ENCODE measurements around the gene KLHL6. TPM values are rescaled to one million over a fixed set of nuclear protein-coding genes. Genes with fewer than 3 reads are reported as not detected.
"Not testable (repeated sequence)": the region's sequence is repeated elsewhere in the genome, so short reads cannot be mapped to it uniquely, and the experiment has no call there.

KLHL6 gene
- total RNA-seq, 4 donors from 2014 or later, result 2.1 to 4.5 (median 3.0) TPM

DNA sequence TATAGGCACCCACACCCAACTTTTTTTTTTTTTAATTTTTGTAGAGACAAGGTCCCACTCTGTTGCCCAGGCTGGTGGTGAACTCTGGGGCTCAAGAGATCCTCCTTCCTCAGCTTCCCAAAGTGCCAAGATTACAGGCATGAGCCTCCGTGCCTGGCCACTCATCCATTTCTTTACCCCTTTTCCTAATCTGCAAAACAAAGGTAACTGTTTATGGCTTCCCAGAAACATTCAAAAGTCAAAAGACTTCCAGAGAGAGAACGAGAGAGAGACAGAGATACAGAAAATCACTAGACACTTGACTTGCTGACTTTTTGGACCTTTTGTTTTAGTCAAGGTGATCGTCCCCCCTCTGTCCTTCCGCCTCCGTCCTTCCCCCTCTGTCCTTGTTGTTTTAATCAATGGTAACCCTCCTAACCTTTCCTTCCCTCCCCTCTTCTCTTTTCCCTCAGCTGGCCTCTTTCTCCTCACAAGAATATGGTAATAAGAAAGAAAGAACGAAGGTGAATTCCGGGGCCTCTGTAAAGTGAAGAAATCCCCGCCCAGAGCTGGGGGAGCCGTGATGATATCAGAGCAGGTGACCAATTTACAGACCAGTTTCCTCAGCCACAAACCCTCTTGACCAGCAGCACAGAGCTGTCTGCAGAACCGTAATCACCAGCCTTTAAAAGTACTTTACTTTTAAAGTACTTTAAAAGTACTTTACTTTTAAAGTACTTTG is 21.9 kb downstream of the KLHL6 start:
- H3K27me3 ChIP-seq, result no peaks in the 10 kb centered on the region
- peaks cover 0 to 4% (median under 1%) of the 10 kb centered on the region in 4 donors for H3K4me1 ChIP-seq
- 48 to 51% methylated on average over 10 of the region's 10 CpGs for WGBS, 2 donors
- DNase-seq (ENCODE audit: low spot score in 2 of 2), result no peak
- H3K36me3 ChIP-seq, result no peaks in the 10 kb centered on the region
- no peak overlapping the region for H3K4me3 ChIP-seq
- TF ChIP-seq POLR2A (IDR thresholded peaks at IDR 0.05), result no peak
- no peaks in the 10 kb centered on the region for H3K9me3 ChIP-seq
- no peak overlapping the region for H3K27ac ChIP-seq

- H3K4me1 ChIP-seq, result peaks cover 0 to 3% (median 0%) of the 10 kb centered on the region in 4 donors
- TF ChIP-seq CTCF (IDR thresholded peaks at IDR 0.05), result no peak
- TF ChIP-seq POLR2A (IDR thresholded peaks at IDR 0.05), result no peak
- TF ChIP-seq EP300 (IDR thresholded peaks at IDR 0.05), result no peak
- DNase-seq (ENCODE audit: low spot score in 2 of 2), result no peak
- no peak overlapping the region for H3K27ac ChIP-seq
- H3K9me3 ChIP-seq, result no peaks in the 10 kb centered on the region
- no peaks in the 10 kb centered on the region for H3K36me3 ChIP-seq
- WGBS, 2 donors, result 63 to 65% methylated on average over 6 of the region's 6 CpGs
- no peaks in the 10 kb centered on the region for H3K27me3 ChIP-seq
- no peak overlapping the region for H3K4me3 ChIP-seq
Measured at GRCh38 chr3:183532620-183533411, 22.7 kb downstream of the KLHL6 start.

DNA sequence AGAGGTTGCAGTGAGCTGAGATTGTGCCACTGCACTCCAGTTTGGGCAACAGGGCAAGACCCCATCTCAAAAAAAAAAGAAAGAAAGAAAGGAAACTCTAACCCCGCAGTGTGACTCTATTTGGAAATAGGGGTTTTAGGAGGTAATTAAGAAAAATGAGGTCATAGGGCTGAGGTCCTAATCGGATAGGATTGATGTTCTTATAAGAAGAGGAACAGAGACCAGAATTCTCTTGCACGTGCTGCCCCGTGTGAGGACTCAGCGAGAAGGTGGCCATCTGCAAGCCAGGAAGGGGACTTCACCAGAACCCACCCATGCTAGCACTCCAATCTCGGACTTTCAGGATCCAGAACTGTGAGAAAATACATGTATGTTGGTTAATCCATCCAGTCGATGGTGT is 25.8 kb downstream of the KLHL6 start:
- H3K9me3 ChIP-seq, result no peaks in the 10 kb centered on the region
- no peak overlapping the region for H3K4me3 ChIP-seq
- no peak for TF ChIP-seq CTCF (IDR thresholded peaks at IDR 0.05)
- TF ChIP-seq POLR2A (IDR thresholded peaks at IDR 0.05), result no peak
- TF ChIP-seq EP300 (IDR thresholded peaks at IDR 0.05), result no peak
- DNase-seq (ENCODE audit: low spot score in 2 of 2), result no peak
- peaks cover 0 to 4% (median 0%) of the 10 kb centered on the region in 4 donors for H3K4me1 ChIP-seq
- no peaks in the 10 kb centered on the region for H3K36me3 ChIP-seq
- WGBS, 2 donors, result 71 to 78% methylated on average over 7 of the region's 7 CpGs
- H3K27ac ChIP-seq, result no peak overlapping the region
- H3K27me3 ChIP-seq, result no peaks in the 10 kb centered on the region

- H3K27me3 ChIP-seq, result no peaks in the 10 kb centered on the region
- 84 to 93% methylated on average over 1 of the region's 1 CpG for WGBS, 2 donors
- DNase-seq (ENCODE audit: low spot score in 2 of 2), result no peak
- no peaks in the 10 kb centered on the region for H3K36me3 ChIP-seq
- peaks cover 0 to 4% (median 0%) of the 10 kb centered on the region in 4 donors for H3K4me1 ChIP-seq
- TF ChIP-seq CTCF (IDR thresholded peaks at IDR 0.05) (no peak), POLR2A (IDR thresholded peaks at IDR 0.05) (no peak), EP300 (IDR thresholded peaks at IDR 0.05) (no peak)
- H3K4me3 ChIP-seq, result no peak overlapping the region
- H3K27ac ChIP-seq, result no peak overlapping the region
- H3K9me3 ChIP-seq, result no peaks in the 10 kb centered on the region
Measured at GRCh38 chr3:183529185-183529584, 26.3 kb downstream of the KLHL6 start.

DNA sequence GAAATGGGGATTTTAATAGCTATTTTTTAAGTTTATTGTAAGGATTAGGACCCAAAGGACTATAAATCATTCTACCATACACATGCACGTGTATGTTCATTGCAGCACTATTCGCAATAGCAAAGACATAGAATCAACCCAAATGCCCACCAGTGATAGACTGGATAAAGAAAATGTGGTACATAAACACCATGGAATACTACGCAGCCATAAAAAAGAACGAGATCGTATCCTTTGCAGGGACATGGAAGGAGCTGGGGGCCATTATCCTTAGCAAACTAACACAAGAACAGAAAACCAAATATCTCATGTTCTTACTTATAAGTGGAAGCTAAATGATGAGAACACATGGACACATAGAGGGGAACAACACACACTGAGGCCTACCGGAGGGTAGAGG is 26.7 kb downstream of the KLHL6 start:
- H3K4me1 ChIP-seq; H3K4me3 ChIP-seq; H3K9me3 ChIP-seq; H3K27ac ChIP-seq; H3K27me3 ChIP-seq; DNase-seq (ENCODE audit: low spot score in 2 of 2); H3K36me3 ChIP-seq: not testable (repeated sequence)
- WGBS, 2 donors, result 89 to 96% methylated on average over 6 of the region's 6 CpGs

Measured in tibial nerve (tissue), 4 donors.